GF-D8 (cell line): Measurements from ENCODE around the gene PCDHB5.
"Not testable (repeated sequence)": the region's sequence is repeated elsewhere in the genome, so short reads cannot be mapped to it uniquely, and the experiment has no call there.

Experiments used
- DNase-seq: peaks from one replicate; lab custom pipeline; 2025; lab: John Stamatoyannopoulos, UW

The PCDHB5 gene

GRCh38 chr5:141135030-141135717 is at the start of gene PCDHB5:
Gene PCDHB5, plus strand, starts transcription at chr5:141135206. Its CDS starts 229 bp downstream, at chr5:141135435.
- no peak for DNase-seq

- DNase-seq: no peak
These were observed 40.3 kb upstream of the PCDHB5 start, which contains the start of gene PCDHB2 for GRCh38 chr5:141094481-141095262. Gene PCDHB2, plus strand, starts transcription at chr5:141094615. Its CDS starts 176 bp downstream, at chr5:141094791.

DNA sequence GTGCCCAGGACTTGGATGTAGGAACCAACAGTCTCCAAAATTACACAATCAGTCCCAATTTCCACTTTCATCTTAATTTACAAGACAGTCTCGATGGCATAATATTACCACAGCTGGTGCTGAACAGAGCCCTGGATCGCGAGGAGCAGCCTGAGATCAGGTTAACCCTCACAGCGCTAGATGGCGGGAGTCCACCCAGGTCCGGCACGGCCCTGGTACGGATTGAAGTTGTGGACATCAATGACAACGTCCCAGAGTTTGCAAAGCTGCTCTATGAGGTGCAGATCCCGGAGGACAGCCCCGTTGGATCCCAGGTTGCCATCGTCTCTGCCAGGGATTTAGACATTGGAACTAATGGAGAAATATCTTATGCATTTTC is 39.8 kb upstream of the PCDHB5 start:
- no peak for DNase-seq

GRCh38 chr5:141096181-141096580 is 38.8 kb upstream of the PCDHB5 start:
- not testable (repeated sequence) for DNase-seq

DNA sequence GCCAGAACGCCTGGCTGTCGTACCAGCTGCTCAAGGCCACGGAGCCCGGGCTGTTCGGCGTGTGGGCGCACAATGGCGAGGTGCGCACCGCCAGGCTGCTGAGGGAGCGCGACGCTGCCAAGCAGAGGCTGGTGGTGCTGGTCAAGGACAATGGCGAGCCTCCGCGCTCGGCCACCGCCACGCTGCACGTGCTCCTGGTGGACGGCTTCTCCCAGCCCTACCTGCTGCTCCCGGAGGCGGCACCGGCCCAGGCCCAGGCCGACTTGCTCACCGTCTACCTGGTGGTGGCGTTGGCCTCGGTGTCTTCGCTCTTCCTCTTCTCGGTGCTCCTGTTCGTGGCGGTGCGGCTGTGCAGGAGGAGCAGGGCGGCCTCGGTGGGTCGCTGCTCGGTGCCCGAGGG is 38.4 kb upstream of the PCDHB5 start:
- DNase-seq: not testable (repeated sequence)

DNA sequence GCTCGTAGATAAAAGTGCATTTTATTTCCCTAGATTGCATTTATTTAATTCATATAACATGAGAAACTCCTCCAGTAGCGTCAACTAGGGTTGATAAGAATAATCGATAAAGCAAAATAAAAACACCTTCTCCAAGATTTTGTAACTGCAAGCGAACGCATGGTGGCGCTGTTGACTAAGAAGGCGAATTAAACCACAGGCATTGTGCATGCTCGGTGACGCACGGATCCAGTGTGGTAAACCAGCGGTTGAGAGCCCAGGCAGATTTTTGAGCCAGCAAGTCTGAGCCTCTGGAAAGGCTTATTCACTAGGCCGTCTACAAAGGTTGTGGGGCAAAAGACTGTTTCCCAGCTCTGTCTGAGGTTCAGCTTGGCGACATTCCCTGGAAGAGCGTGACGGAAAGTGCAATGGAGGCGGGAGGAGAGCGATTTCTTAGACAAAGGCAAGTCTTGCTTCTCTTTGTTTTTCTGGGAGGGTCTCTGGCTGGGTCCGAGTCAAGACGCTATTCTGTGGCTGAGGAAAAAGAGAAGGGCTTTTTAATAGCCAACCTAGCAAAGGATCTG is 34.7 kb upstream of the PCDHB5 start, which contains the start of gene PCDHB3:
Gene PCDHB3, plus strand, starts transcription at position 231 of the 563 bp plus-strand sequence. Its CDS starts 177 bp downstream, at position 408.
- no peak for DNase-seq

- no peak for DNase-seq
These were observed 33.9 kb upstream of the PCDHB5 start for GRCh38 chr5:141101059-141101458.

DNA sequence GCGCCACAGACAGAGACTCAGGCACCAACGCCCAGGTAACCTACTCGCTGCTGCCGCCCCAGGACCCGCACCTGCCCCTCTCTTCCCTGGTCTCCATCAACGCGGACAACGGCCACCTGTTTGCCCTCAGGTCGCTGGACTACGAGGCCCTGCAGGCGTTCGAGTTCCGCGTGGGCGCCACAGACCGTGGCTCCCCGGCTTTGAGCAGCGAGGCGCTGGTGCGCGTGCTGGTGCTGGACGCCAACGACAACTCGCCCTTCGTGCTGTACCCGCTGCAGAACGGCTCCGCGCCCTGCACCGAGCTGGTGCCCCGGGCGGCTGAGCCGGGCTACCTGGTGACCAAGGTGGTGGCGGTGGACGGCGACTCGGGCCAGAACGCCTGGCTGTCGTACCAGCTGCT is 32.9 kb upstream of the PCDHB5 start:
- DNase-seq: not testable (repeated sequence)

- DNase-seq: not testable (repeated sequence)
These were observed 32.5 kb upstream of the PCDHB5 start for GRCh38 chr5:141102471-141102870.

GRCh38 chr5:141105350-141105749 is 29.7 kb upstream of the PCDHB5 start:
- DNase-seq: no peak

- DNase-seq: no peak
These were observed 15.8 kb upstream of the PCDHB5 start for GRCh38 chr5:141119250-141119649.

GRCh38 chr5:141121563-141121962 is 13.4 kb upstream of the PCDHB5 start, which contains the start of gene PCDHB4:
Gene PCDHB4, plus strand, starts transcription at chr5:141121818. Its CDS starts 181 bp downstream, at chr5:141121999.
- DNase-seq: no peak

DNA sequence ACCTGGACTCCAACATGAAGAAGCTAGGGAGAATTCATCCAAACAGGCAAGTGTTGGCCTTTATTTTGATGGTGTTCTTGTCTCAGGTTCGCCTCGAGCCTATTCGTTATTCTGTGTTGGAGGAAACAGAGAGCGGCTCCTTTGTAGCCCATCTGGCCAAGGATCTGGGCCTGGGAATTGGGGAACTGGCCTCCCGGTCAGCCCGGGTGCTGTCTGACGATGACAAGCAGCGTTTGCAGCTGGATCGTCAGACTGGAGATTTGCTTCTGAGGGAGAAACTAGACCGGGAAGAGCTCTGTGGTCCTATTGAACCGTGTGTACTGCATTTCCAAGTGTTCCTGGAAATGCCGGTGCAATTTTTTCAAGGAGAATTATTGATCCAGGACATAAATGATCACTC is 13.0 kb upstream of the PCDHB5 start:
- no peak for DNase-seq

DNA sequence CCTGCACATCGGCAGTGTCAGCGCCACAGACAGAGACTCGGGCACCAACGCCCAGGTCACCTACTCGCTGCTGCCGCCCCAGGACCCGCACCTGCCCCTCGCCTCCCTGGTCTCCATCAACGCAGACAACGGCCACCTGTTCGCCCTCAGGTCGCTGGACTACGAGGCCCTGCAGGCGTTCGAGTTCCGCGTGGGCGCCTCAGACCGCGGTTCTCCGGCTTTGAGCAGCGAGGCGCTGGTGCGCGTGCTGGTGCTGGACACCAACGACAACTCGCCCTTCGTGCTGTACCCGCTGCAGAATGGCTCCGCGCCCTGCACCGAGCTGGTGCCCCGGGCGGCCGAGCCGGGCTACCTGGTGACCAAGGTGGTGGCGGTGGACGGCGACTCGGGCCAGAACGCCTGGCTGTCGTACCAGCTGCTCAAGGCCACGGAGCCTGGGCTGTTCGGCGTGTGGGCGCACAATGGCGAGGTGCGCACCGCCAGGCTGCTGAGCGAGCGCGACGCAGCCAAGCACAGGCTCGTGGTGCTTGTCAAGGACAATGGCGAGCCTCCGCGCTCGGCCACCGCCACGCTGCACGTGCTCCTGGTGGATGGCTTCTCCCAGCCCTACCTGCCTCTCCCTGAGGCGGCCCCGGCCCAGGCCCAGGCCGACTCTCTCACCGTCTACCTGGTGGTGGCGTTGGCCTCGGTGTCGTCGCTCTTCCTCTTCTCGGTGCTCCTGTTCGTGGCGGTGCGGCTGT is 11.4 kb upstream of the PCDHB5 start:
- not testable (repeated sequence) for DNase-seq

DNA sequence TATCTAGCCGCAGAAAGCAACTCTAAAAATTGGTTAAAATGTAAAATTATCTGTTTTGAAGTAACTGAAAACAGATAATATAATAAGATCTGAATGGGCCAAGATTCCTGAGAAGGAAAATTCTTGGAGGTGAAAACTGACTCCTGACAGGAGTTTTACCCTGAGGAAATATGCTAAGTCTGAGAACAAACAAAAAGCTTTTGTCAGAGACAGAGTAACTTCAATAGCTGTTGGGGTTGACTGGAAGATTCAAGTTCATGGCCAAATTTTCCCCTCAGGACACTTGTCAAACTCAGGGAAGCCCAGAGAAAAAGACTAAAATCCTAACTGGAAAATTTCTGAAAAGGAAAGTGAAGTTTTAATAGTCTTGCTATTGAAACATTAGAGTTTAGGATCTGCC is 7.7 kb upstream of the PCDHB5 start:
- no peak for DNase-seq

- DNase-seq: no peak
These were observed 786 bp downstream of the PCDHB5 start for GRCh38 chr5:141135718-141136266.

DNA sequence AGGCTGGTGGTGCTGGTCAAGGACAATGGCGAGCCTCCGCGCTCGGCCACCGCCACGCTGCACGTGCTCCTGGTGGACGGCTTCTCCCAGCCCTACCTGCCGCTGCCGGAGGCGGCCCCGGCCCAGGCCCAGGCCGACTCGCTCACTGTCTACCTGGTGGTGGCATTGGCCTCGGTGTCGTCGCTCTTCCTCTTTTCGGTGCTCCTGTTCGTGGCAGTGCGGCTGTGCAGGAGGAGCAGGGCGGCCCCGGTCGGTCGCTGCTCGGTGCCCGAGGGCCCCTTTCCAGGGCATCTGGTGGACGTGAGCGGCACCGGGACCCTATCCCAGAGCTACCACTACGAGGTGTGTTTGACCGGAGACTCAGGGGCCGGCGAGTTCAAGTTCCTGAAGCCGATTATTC is 2.3 kb downstream of the PCDHB5 start:
- not testable (repeated sequence) for DNase-seq

- DNase-seq: no peak
These were observed 14.8 kb downstream of the PCDHB5 start, which contains the start of gene PCDHB6 for GRCh38 chr5:141149812-141150211. Gene PCDHB6, plus strand, starts transcription at chr5:141150057. Its CDS starts 201 bp downstream, at chr5:141150258.

GRCh38 chr5:141150224-141150992 is 15.4 kb downstream of the PCDHB5 start:
- DNase-seq: no peak

DNA sequence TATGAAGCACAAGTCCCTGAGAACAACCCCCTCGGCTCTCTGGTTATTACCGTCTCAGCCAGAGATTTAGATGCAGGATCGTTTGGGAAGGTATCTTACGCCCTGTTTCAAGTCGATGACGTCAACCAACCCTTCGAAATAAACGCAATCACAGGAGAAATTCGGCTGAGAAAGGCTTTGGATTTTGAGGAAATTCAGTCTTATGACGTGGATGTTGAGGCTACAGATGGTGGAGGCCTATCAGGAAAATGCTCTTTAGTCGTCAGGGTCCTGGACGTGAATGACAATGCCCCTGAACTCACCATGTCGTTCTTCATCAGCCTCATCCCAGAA is 16.0 kb downstream of the PCDHB5 start:
- DNase-seq: no peak

DNA sequence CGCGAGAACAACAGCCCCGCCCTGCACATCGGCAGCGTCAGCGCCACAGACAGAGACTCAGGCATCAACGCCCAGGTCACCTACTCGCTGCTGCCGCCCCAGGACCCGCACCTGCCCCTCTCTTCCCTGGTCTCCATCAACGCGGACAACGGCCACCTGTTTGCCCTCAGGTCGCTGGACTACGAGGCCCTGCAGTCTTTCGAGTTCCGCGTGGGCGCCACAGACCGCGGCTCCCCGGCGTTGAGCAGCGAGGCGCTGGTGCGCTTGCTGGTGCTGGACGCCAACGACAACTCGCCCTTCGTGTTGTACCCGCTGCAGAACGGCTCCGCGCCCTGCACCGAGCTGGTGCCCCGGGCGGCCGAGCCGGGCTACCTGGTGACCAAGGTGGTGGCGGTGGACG is 16.6 kb downstream of the PCDHB5 start:
- not testable (repeated sequence) for DNase-seq
